Caki2 (cell line): ENCODE data around the gene SLC35A4. TPM values are rescaled to one million over a fixed set of nuclear protein-coding genes. Genes with fewer than 3 reads are reported as not detected.

Experiments
- DNase-seq: peaks from one replicate; pipeline ENCODE4 v3.0.0-alpha.2; 2015; ENCODE audit warnings: low read depth
- in situ Hi-C: cut with HindIII; loops from 2 replicates; pipeline ENCODE4 v1.10.0; 2016; ENCODE audit warnings: low sequenced_read_pairs, low pct_unique_long_range_greater_than_20kb, mixed read lengths
- total RNA-seq: library from RNA; depleted of rRNA; stranded (reverse); fragments of >200 nt; shearing (Covaris generic); gene quantifications from 2 replicates; pipeline ENCODE4 v1.2.3, GENCODE V29; 2014; ENCODE audit warnings: low replicate concordance

The SLC35A4 gene
- total RNA-seq, 1 experiment from 2014 or later, result 30.5 TPM

DNA sequence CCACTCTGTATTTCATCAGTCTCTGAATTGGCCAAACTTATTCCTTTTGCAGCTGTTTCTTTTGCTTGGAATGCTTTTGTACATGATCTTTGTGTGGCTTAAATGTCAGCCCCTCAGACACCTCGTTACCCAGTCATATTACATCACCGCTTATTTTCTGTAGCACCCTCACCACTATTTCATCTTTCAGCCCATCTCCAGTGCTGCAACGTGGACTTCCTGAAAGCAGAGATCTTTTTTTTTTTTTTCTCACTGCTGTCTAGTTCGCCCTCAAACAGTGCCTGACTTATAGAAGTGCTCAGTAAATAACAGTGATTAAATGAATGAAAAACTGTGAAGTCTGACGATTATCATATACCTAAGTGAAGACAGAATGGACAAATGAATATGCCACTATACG lies 8.2 kb upstream of the SLC35A4 start:
- in situ Hi-C loops, result no loop called here
- no peak for DNase-seq

DNA sequence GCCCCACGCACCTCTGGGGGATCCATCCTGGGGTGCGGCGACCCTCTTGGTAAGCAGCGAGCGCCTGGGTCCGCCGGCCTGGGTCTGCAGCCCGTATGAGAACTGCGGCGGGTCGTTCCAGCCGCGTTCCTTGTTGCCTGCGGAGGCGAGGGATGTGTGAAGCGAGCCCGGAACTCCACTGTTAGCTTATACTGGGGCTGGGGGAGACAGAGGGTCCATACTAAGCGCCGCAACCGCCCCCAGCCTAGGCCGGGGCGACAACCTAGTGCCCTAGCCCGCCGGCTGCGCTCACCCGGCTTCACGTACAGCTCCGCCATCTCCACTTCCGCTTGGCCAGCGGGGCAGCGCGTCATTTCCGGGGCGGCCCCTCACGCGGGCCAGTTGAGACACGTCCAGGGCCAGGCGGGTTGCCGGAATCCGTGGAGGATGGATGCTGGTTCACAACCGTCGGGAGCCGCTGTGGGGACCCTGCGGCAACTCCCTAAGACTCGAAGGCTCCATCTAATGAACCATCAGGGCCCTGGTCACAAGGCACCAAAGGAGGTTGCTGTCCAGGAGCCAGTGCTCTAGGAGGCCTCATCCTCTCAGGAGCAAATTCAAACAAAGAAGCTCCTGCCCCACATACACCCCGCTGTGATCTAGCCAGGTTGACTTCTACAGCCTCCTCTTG lies 7.4 kb upstream of the SLC35A4 start, which contains the start of gene SRA1:
Gene SRA1, minus strand, starts transcription at position 338 of the 670 bp plus-strand sequence. Its CDS starts 21 bp downstream, at position 317.
- in situ Hi-C loops, result no loop called here
- peak; percentile 84 for DNase-seq

DNA sequence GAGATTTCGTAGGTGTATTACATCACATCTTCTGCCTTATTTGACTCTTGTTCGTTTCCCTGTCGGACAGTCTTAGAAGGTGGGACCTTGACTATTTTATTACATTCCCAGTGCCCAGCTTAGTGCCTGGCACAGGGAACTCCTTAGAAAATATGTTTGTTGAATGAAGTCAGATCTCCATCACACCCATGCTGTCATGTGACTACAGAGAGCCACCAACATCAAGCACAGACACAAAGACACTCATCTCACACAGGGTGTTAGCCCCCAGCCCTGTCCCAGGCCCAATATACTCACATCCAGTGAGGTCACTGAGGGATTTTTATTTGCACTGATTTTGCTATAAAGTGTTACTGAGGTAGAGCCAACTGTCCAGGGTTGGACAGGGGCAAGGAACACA lies 6.7 kb upstream of the SLC35A4 start:
- in situ Hi-C loops, result no loop called here
- DNase-seq, result no peak

DNA sequence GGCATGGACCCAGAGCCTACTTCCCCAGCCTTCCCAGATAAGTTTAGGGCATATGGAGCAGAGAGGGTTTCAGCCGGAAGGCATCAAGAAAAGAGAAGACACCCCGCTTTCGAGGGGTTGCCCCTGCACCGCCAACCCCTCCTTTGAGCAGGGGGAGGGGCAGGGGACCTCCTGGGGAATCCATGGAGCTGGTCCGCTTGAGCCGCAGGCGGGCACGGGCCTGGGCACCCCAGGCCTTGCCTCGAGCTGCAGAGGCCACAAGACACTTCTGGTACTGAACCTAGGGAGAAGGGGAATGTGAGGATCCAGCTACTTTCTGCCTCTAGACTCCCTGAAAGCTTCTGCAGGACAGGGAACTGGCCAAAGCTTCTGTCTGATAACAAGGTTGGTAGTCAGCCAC lies 6.1 kb upstream of the SLC35A4 start:
- no peak for DNase-seq
- in situ Hi-C loops, result no loop called here

DNA sequence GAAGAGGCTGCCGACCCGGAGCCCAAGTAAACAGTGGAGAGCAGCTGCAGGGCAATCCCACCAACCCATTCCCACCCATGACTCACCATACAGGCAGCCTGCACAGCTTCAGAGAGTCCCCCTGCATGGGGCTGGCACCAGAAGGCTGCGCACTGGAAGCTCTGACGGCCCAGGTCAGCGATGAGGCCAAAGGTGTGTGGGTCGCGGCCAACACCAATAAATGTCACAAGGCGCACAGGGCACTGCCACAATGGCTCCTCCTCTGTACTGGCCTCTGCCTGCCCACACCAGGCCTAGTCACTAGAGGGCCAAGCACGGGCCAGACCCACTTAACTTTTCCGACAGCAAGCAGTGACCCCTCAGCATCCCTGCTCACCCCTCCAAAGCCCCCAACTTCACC lies 4.4 kb upstream of the SLC35A4 start:
- in situ Hi-C loops, result no loop called here
- no peak for DNase-seq

DNA sequence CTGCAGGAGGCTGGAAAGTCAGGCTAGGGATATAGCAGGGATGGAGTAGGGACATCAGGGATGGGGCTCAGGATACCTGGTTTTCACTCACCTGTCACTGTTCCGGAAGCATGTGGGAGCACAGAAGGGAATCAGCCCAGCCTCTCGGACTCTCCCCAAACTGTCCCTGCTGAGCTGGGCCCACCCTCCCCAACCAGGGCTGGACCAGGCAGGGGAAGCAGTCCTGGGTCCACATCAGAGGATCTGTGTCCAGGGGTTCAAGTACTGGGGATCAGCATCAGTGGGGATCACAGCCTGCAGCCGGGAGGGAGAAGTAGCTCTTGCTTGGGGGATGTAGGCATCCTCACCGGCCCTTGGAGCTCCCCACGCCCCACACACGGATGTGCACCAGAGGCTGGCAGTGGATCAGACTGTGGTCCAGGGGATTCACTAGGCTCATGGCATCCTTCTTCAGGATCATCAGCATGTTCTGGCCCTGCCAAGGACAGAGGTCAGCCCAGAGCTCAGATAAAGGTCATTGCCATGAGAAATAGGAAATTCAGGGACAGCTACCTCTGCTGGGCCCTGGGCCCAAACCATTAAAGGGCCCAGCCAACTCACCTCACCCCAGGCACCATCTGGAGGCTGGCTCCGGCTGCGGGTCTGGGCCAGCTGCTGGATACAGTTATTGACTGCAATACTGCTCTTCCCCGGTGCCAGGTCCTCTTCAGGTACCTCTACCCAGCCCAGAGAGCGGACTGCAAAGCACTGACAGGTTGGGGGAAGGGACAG lies 2.7 kb upstream of the SLC35A4 start:
- in situ Hi-C loops, result no loop called here
- no peak for DNase-seq

DNA sequence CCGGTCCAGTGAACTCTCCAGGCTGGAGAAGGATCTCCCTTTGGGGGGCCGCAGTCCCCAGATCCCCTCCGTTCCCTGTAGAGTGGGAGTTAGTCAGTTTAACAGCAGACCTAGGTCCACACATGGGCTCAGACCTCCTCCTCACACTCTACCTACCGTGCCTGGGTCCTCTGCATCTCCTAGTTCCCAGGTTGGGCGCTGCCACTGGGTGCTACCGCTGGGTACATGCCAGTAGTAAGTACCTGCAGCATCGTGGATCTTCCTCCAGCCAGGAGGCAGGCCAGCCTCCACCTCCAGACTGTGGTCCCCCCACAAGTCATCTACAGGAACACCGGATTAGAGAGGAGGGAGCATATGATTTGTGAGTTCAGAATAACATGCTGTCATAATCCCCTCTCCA lies 1.0 kb upstream of the SLC35A4 start:
- DNase-seq, result no peak
- in situ Hi-C loops, result no loop called here

DNA sequence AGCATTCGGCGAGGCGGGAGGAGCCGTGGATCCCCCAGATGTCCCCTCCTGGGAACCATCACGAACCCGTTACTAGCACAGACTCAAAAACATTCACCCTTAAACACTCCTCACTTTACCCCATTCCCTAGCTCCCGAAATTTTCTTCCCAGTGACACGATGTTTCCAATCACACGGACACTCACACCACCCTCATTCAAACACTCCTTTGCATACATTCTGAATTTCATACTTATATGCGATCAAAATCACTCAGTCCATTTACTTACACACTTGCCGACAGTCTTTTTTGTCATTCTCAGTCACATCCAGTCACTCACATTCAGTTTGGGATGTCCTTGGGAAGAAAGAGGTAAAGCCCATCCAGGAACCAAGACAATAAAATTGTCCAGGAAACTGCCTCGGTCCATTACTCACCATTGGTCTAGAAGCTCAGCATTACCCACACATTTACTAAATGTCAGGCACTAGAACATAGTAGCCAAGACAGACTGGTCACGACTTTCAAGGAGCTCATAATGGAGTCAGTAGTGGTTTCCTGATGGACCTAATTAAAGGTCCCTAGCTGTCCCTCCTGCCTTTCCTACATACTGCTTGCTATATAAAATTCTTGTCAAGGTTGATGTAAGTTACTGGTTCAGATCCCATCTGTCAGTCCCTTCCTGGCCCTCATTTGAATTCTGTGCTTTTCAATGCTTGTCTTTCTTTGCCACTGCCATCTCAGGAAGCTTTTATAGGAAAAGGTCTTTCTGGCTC lies 574 bp downstream of the SLC35A4 start:
- peak; percentile 18 for DNase-seq
- in situ Hi-C loops, result no loop called here

DNA sequence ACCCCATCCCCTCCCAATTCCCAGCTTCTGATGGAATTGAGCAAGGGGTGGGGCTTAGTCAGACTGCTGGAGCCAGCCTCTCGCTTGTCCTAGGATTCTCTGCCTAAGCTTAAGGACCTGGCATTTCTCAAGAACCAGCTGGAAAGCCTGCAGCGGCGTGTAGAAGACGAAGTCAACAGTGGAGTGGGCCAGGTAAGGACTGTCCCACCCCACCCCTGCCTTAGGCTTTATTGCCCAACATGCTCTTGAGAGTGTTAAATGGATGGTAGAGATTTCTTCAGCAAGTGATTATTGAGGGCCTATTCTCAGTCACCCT lies 1.1 kb downstream of the SLC35A4 start:
- in situ Hi-C loops, result no loop called here
- DNase-seq, result no peak

DNA sequence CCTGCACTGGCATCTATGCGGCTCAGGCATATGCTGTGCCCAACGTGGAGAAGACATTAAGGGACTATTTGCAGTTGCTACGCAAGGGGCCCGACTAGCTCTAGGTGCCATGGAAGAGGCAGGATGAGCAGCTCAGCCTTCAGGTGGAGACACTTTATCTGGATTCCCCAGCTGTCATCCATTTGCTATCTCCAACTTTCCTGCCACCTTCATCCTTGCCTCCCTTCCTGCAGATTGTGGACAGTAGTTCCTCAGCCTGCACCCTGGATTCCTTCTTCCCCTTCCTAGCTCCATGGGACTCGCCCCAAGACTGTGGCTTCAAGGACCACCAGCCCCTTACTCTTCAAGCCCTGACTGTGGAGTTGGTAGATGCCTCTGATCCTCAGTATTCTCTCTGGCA lies 2.0 kb downstream of the SLC35A4 start:
- DNase-seq, result no peak
- in situ Hi-C loops, result no loop called here

DNA sequence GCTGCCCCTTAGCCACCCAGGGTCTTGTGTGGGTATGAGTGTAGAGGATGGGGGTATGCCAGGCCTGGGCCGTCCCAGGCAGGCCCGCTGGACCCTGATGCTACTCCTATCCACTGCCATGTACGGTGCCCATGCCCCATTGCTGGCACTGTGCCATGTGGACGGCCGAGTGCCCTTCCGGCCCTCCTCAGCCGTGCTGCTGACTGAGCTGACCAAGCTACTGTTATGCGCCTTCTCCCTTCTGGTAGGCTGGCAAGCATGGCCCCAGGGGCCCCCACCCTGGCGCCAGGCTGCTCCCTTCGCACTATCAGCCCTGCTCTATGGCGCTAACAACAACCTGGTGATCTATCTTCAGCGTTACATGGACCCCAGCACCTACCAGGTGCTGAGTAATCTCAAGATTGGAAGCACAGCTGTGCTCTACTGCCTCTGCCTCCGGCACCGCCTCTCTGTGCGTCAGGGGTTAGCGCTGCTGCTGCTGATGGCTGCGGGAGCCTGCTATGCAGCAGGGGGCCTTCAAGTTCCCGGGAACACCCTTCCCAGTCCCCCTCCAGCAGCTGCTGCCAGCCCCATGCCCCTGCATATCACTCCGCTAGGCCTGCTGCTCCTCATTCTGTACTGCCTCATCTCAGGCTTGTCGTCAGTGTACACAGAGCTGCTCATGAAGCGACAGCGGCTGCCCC lies 2.6 kb downstream of the SLC35A4 start:
- no peak for DNase-seq
- in situ Hi-C loops, result no loop called here

DNA sequence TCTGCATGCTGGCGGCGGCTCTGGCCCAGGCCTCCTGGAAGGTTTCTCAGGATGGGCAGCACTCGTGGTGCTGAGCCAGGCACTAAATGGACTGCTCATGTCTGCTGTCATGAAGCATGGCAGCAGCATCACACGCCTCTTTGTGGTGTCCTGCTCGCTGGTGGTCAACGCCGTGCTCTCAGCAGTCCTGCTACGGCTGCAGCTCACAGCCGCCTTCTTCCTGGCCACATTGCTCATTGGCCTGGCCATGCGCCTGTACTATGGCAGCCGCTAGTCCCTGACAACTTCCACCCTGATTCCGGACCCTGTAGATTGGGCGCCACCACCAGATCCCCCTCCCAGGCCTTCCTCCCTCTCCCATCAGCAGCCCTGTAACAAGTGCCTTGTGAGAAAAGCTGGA lies 3.2 kb downstream of the SLC35A4 start:
- in situ Hi-C loops, result no loop called here

DNA sequence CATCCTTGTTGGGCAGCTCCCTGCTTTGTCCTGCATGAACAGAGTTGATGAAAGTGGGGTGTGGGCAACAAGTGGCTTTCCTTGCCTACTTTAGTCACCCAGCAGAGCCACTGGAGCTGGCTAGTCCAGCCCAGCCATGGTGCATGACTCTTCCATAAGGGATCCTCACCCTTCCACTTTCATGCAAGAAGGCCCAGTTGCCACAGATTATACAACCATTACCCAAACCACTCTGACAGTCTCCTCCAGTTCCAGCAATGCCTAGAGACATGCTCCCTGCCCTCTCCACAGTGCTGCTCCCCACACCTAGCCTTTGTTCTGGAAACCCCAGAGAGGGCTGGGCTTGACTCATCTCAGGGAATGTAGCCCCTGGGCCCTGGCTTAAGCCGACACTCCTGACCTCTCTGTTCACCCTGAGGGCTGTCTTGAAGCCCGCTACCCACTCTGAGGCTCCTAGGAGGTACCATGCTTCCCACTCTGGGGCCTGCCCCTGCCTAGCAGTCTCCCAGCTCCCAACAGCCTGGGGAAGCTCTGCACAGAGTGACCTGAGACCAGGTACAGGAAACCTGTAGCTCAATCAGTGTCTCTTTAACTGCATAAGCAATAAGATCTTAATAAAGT lies 3.9 kb downstream of the SLC35A4 start:
- in situ Hi-C loops, result no loop called here
- no peak for DNase-seq

More for the DNA sequence above, 3.2 kb downstream of the SLC35A4 start:
- DNase-seq, result no peak

DNA sequence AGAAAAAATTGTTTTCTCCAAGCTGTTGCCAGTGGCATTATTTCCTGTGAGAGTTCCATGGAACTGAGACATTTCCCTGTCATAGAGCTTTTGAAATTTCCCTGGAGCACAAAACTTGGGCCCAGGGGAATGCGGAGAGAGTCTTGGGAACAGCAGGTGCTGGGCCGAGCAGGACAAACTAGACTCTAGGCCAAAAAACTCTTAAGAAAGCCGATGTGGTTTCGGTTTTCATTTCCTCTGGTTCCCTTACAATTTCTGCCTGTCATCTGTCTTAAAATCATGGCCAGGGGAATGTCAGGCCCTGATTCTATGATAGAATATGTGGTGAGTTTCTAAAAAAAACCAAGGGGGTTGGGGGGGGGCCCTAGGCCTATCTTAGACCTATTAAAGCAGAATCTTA lies 4.6 kb downstream of the SLC35A4 start:
- no peak for DNase-seq
- in situ Hi-C loops, result no loop called here

DNA sequence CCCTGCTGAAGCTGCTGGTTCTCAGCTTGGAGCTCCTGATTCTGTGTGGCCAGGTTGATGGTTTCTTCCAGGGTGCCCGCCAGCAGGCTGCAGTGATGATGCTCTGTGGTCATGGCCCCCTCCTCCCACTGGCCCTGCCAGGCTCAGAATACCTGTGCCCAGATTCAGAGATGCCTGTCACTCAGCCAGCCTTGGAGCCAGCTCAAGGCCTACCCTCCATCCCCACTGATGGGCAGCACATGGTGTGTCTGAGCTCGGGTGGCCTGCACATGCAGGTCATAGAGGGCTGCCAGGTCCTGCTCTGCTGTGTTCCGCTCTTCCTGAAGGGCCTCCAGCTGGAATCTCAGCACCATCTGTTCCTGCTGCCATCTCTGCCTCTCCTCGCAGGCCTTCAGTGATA lies 5.4 kb downstream of the SLC35A4 start:
- in situ Hi-C loops, result no loop called here
- no peak for DNase-seq

DNA sequence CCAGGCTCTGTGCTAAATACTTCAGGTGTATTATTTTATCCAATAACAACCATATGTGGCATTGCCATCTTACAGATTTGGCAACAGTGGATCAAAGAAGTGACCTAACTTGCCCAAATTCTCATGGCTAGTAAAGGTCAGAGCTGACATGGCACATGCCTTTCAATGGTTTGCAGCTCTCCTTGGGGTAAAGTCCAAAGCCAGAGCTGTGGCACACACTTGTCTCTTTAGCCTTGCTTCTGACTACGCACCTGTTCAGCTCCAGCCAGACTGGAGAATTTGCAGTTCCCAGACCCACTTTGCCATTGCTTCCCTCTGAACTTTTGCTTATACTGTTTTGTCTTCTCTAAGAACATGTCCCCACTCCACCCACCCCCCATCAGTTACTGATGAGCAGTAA lies 5.9 kb downstream of the SLC35A4 start:
- in situ Hi-C loops, result no loop called here
- no peak for DNase-seq

DNA sequence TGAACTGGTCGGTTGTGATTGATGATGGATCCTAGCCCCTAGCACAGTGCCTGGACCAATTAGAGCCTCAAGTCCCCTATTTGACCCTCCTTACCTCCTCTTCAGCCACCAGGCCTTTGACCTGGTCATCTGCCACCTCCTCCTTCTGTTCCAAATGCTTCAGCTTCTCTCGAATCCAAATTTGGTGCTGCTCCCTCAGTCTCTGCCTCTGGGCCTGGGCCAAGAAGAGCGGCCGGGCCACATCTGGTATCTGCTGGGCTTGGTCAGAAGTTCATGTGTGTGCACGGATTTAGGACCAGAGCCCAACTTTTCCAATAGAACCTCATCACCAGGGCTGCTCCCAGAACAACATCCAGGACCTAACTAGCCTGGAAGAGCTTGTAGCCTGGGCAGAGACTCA lies 6.5 kb downstream of the SLC35A4 start:
- in situ Hi-C loops, result no loop called here
- DNase-seq, result no peak

DNA sequence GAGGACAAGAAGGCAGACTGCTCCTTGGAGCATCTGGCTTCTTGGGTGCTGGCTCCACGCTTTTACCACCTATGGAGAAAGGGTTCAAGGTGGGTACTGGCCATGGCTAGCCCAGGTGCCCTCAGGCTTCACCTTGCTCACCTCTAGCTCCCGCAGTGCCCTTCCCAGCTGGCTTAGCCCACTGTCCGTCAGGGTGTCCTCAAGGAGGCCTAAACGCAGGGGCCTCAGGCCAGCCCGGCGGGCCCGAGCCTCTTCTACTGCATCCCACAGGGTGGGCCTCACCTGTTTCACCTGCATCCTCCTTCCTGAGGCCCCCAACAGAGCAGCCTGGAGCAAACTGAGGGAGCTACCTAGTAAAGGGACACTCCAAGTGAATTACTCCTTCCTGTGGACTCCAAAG lies 9.1 kb downstream of the SLC35A4 start:
- DNase-seq, result no peak
- in situ Hi-C loops, result no loop called here
